Measurements from ENCODE around the gene MCM7. TPM values are rescaled to one million over a fixed set of nuclear protein-coding genes. Genes with fewer than 3 reads are reported as not detected.

MCM7 gene
- polyA plus RNA-seq, 1 of the 3 experiments (the other 2 are of a cell fraction) = 241 TPM

- Histone ChIP-seq H3K79me2 (ENCODE audit: insufficient read depth) (peaks cover 73% of the 10 kb centered on the region), H2AFZ (ENCODE audit: low read depth) (no peak overlapping the region), H3F3A (replicated peaks; ENCODE audit: insufficient read depth) (peaks cover 45% of the 10 kb centered on the region), H4K20me1 (ENCODE audit: insufficient read depth) (no peaks in the 10 kb centered on the region), H3K4me1 (ENCODE audit: control insufficient read depth in 1 of 2, insufficient read depth in 2 of 2, low read depth in 1 of 2, low read length in 1 of 2) (peaks cover 11 to 15% of the 10 kb centered on the region in 2 experiments; a peak in 3 of 4 replicates), H3K27ac (ENCODE audit: low read depth in 2 of 2, low read length in 1 of 2) (no peak overlapping the region), H3K9me3 (no peaks in the 10 kb centered on the region), H3K27me3 (ENCODE audit: insufficient read depth) (no peaks in the 10 kb centered on the region), H3K9ac (no peak overlapping the region), H3K9me2 (no peaks in the 10 kb centered on the region), H3K4me3 (ENCODE audit: low read depth in 2 of 2, low read length in 1 of 2) (no peak overlapping the region), H3K36me3 (replicated peaks in 1 of 2; ENCODE audit: control insufficient read depth in 1 of 2, insufficient read depth in 2 of 2, low read length in 1 of 2) (peaks cover 13 to 22% of the 10 kb centered on the region in 2 experiments), H3K4me2 (no peak overlapping the region)
- WGBS (ENCODE audit: low lambda C conversion rate) = 91% methylated on average over 1 of the region's 1 CpG
- ChIA-PET CTCF (interaction anchor here (0.8 to 5.0 kb wide), 2 partner anchors 9 to 98 kb away, joined by 3 to 40 read pairs; no protein-coding TSS in a partner anchor), POLR2A (interaction anchor here (1.0 to 5.3 kb wide), 2 partner anchors 17 to 22 kb away, joined by 3 to 70 read pairs; partner anchors contain the start of genes AP4M1 and MCM7)
- DNase-seq = no peak
- TF ChIP-seq SMC3 (IDR thresholded peaks at IDR 0.05; ENCODE audit: low read depth, low read length) (no peak), FOSL2 (IDR thresholded peaks at IDR 0.05; ENCODE audit: borderline replicate concordance, low read depth) (no peak), MEF2A (IDR thresholded peaks at IDR 0.05; ENCODE audit: borderline replicate concordance, low read depth) (no peak), GABPA (IDR thresholded peaks at IDR 0.05; ENCODE audit: low read depth) (no peak), GATA2 (CRISPR knock-in tag; IDR thresholded peaks at IDR 0.05) (no peak), POLR2AphosphoS5 (IDR thresholded peaks at IDR 0.05; ENCODE audit: low read depth, low read length) (no peak), PBX3 (IDR thresholded peaks at IDR 0.05) (no peak), TAF1 (IDR thresholded peaks at IDR 0.05; ENCODE audit: borderline replicate concordance, low read depth, low read length) (no peak), USF1 (IDR thresholded peaks at IDR 0.05; ENCODE audit: borderline replicate concordance, low read depth) (no peak), RFX5 (IDR thresholded peaks at IDR 0.05; ENCODE audit: low read length) (no peak), CHD2 (IDR thresholded peaks at IDR 0.05; ENCODE audit: low read length, partially characterized antibody) (no peak), MXI1 (IDR thresholded peaks at IDR 0.05; ENCODE audit: low read depth, low read length) (no peak), FOXJ3 (CRISPR knock-in tag; IDR thresholded peaks at IDR 0.05) (no peak), FOXM1 (IDR thresholded peaks at IDR 0.05; ENCODE audit: low read depth) (no peak), SIN3A (IDR thresholded peaks at IDR 0.05; ENCODE audit: borderline replicate concordance, low read depth, low read length) (no peak), ELF1 (IDR thresholded peaks at IDR 0.05) (no peak), NRF1 (IDR thresholded peaks at IDR 0.05; ENCODE audit: low read depth, low read length) (no peak)
- TF ChIP-seq, protein P1, sequence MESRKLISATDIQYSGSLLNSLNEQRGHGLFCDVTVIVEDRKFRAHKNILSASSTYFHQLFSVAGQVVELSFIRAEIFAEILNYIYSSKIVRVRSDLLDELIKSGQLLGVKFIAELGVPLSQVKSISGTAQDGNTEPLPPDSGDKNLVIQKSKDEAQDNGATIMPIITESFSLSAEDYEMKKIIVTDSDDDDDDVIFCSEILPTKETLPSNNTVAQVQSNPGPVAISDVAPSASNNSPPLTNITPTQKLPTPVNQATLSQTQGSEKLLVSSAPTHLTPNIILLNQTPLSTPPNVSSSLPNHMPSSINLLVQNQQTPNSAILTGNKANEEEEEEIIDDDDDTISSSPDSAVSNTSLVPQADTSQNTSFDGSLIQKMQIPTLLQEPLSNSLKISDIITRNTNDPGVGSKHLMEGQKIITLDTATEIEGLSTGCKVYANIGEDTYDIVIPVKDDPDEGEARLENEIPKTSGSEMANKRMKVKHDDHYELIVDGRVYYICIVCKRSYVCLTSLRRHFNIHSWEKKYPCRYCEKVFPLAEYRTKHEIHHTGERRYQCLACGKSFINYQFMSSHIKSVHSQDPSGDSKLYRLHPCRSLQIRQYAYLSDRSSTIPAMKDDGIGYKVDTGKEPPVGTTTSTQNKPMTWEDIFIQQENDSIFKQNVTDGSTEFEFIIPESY (IDR thresholded peaks at IDR 0.05; ENCODE audit: borderline replicate concordance, low read depth) = no peak
- TF ChIP-seq, protein P2, sequence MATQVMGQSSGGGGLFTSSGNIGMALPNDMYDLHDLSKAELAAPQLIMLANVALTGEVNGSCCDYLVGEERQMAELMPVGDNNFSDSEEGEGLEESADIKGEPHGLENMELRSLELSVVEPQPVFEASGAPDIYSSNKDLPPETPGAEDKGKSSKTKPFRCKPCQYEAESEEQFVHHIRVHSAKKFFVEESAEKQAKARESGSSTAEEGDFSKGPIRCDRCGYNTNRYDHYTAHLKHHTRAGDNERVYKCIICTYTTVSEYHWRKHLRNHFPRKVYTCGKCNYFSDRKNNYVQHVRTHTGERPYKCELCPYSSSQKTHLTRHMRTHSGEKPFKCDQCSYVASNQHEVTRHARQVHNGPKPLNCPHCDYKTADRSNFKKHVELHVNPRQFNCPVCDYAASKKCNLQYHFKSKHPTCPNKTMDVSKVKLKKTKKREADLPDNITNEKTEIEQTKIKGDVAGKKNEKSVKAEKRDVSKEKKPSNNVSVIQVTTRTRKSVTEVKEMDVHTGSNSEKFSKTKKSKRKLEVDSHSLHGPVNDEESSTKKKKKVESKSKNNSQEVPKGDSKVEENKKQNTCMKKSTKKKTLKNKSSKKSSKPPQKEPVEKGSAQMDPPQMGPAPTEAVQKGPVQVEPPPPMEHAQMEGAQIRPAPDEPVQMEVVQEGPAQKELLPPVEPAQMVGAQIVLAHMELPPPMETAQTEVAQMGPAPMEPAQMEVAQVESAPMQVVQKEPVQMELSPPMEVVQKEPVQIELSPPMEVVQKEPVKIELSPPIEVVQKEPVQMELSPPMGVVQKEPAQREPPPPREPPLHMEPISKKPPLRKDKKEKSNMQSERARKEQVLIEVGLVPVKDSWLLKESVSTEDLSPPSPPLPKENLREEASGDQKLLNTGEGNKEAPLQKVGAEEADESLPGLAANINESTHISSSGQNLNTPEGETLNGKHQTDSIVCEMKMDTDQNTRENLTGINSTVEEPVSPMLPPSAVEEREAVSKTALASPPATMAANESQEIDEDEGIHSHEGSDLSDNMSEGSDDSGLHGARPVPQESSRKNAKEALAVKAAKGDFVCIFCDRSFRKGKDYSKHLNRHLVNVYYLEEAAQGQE (IDR thresholded peaks at IDR 0.05; ENCODE audit: low read depth, low read length) = no peak
These were observed 21.4 kb upstream of the MCM7 start for GRCh38 chr7:100122568-100122967.

Data from SK-N-SH (cell line).